Right renal pelvis (tissue), 4 donors: Measurements from ENCODE around the gene PTGS2. TPM values are rescaled to one million over a fixed set of nuclear protein-coding genes. Genes with fewer than 3 reads are reported as not detected.

ENCODE experiments used
- polyA plus RNA-seq, 4 donors: library from polyadenylated mRNA; unstranded; fragments of 120-200 nt; gene quantifications; one replicate each; pipeline ENCODE4 v1.2.1, GENCODE V29; 2013; ENCODE audit not compliant: insufficient read length in 4 of 4

The PTGS2 gene
- polyA plus RNA-seq, 4 donors = 1.1 to 2.4 (median 1.2) TPM

Other genes with a start within 250 kb of the PTGS2 start
- gene PDC, start 219.3 kb downstream of the PTGS2 start, polyA plus RNA-seq = under 1 TPM; 0.10 to 0.24 (median 0.19) TPM
- gene PLA2G4A, start 148.5 kb upstream of the PTGS2 start, polyA plus RNA-seq = 10 to 100 TPM in 3 of 4 donors, 1 to 10 TPM in 1; 8.9 to 12.5 (median 10.6) TPM